Mucosa of descending colon (tissue), 3 donors: ENCODE data around the gene PRDM15. TPM values are rescaled to one million over a fixed set of nuclear protein-coding genes. Genes with fewer than 3 reads are reported as not detected.

ENCODE experiments used
- ATAC-seq: fragments of 200-7000 bp; cut with Tn5 transposase; one replicate; pipeline ENCODE4 v1.9.1; 2020; ENCODE audit warnings: mild to moderate bottlenecking, moderate library complexity
- DNase-seq, 3 donors: peaks; one replicate each; pipeline ENCODE4 v3.0.0-alpha.2; 2020
- H3K36me3 ChIP-seq: fragments of 200-600 bp; one replicate; pipeline ENCODE4 v1.8.0; 2021; ENCODE audit warnings: low read depth, mild to moderate bottlenecking
- H3K4me1 ChIP-seq: fragments of 200-600 bp; one replicate; pipeline ENCODE4 v1.8.0; 2021; ENCODE audit warnings: low read depth, mild to moderate bottlenecking
- H3K4me3 ChIP-seq: fragments of 200-600 bp; one replicate; pipeline ENCODE4 v1.8.0; 2021; ENCODE audit warnings: mild to moderate bottlenecking
- H3K9me3 ChIP-seq: fragments of 200-600 bp; one replicate; pipeline ENCODE4 v1.8.0; 2021; ENCODE audit warnings: mild to moderate bottlenecking
- CTCF ChIP-seq: fragments of 200-600 bp; IDR thresholded peaks from one replicate; pipeline ENCODE4 v1.8.0; 2022; ENCODE audit warnings: antibody characterized with exemption, mild to moderate bottlenecking
- intact Hi-C, 2 donors: fragments of 100-400 bp; cut with DNase I in 1 of 2; cut with micrococcal nuclease in 1 of 2; formaldehyde crosslinking; loops; one replicate each; pipeline versions ENCODE4 v1.11.0 to v1.11.1; 2022; cut with DNase I, micrococcal nuclease
- total RNA-seq, 3 donors: library from RNA; stranded (reverse); fragmentation: NEBNext Ultra II Directional in 2 of 3; extraction: Animal tissue kit (Norgen Biotek cat#: 25700) in 2 of 3; gene quantifications; one replicate each; pipeline versions ENCODE4 v1.2.1 to v1.2.4, GENCODE V29; 2021 to 2023
- donor health status: DM: no; HTN: no; CAD: no; lungs with moderate emphysema.
- donor health status: DM: no; HTN: no; CAD: no.
- donor health status: DM: no; HTN: yes; CAD: no.

Gene PRDM15
- total RNA-seq, 3 donors from 2014 or later, result 7.4 to 10.3 (median 8.3) TPM

DNA sequence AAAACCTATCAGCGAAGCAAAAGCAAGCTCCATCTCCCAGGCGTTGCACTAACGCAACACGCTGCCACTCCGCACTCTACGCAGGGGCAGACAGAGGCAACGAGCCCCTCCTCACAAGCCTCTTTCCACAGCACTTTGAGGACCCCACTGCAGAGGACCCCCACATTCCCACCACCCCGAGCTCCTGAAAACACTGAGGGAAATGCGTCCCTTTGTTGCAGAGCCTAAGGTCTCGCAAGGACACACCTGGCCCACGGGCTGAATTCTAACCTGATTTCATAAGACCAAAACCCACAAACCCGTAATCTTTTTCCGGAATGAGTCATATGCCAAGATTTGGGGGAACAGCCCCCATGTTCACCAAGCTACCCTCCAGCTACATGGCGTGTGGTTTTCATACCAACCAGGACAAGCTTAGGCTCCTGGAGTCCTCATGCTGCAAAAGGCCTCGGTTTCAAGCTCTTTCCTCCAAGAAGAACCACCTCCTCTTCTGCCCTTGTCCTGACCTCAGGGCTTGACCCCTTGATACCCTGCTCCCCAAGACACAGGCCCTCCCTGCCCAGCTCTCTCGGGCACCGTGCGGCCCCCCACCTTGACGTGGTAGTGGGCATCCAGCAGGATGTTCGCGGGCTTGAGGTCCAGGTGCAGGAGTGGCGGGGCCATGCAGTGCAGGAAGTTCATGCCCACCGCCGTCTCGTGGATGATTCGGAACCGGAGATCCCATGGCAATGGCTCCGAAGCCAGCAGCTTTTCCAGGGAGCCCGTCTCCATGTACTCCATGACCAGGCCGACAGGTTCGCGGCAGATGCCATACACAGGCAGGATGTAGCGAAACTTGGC, 123.0 kb downstream of the PRDM15 start:
- DNase-seq, result no peak
- Histone ChIP-seq H3K9me3 (no peaks in the 10 kb centered on the region), H3K4me3 (no peak overlapping the region), H3K36me3 (no peaks in the 10 kb centered on the region), H3K4me1 (no peaks in the 10 kb centered on the region)
- no peak for ATAC-seq
- TF ChIP-seq CTCF, result no peak
- intact Hi-C loops, result no loop called here

DNA sequence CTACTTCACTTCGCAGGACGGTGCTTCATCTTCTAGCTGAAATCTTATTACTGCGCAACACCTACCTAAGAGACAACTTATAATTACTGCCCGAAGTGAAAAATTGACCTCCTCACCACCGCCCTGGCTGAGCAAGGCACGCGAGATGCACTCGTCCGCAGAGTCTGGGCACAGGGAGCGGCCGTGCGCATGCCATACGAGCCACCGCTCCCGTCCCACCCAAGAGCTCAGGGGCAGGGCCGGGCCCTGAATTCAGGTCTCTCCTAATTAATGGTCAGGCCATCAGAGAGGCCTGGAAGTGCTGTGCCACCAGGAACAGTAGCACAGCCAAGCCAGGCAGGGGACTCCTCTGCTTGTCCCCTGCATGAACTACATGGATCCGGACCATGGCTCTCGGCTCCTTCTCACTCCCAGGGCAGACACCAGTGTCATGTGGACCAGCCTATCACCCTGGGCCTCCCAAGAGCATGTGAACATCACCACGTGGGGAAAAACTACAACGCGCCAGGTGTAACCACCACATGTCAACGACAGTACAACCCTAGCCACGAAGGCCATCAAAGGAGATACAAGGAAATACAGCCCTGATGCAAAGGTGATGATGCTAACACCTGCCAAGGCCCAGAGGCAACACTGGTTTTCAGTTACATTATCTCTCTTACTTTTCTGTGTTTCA, 123.7 kb downstream of the PRDM15 start:
- no peak for ATAC-seq
- intact Hi-C loops, result no loop called here
- H3K36me3 ChIP-seq, result no peaks in the 10 kb centered on the region
- H3K4me3 ChIP-seq, result no peak overlapping the region
- no peak for TF ChIP-seq CTCF
- H3K9me3 ChIP-seq, result no peaks in the 10 kb centered on the region
- no peak for DNase-seq
- no peaks in the 10 kb centered on the region for H3K4me1 ChIP-seq

- Histone ChIP-seq H3K9me3 (no peaks in the 10 kb centered on the region), H3K4me3 (no peak overlapping the region), H3K4me1 (no peaks in the 10 kb centered on the region), H3K36me3 (no peaks in the 10 kb centered on the region)
- DNase-seq, result no peak
- no peak for ATAC-seq
- no peak for TF ChIP-seq CTCF
- intact Hi-C loops, result no loop called here
Observed at GRCh38 chr21:41754479-41754891, 124.7 kb downstream of the PRDM15 start.

DNA sequence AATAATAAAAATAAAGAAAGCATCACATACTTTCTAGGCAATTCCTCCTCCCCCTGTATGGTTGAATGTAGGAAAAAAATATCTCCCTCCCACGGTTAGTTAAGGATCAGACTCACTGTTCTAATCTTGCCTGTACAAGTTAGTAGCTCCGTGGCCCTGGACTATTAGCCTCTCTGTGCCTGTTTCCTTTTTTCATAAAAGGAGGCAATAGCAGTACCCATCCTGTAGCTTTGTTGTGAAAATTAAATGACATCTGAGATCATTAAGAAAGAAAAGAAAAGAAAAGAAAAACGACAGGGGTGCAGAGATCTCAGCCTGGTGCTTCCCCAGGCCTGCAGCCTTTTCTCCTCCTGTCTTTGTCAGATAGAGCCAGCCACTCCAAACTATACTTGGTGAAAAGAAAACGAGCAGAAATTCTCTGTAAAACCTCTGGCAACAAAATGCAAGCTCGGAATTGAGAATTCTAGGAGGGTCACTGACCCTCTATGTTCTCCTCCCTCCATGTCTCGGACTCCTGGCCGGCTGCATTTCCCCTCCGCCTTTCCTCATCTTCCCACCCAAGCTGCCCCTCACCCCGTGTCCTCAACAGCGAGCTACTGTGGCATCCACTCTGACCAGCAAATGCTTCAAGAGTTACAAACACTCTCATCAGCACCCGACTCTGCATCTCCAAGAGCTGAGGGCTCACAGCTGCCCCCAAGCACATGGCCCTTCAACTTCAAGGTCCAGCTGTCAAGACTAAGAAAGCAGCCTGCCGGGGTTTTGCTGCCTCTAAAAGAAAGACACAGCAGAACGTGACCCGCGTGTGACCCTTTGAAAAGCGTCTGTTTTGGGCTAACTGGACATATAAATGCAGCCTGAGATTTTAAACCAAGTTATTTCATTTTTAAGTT, 125.9 kb downstream of the PRDM15 start:
- no peak for TF ChIP-seq CTCF
- H3K4me1 ChIP-seq, result no peaks in the 10 kb centered on the region

GRCh38 chr21:41752231-41752681, 126.9 kb downstream of the PRDM15 start:
- no peak for TF ChIP-seq CTCF
- Histone ChIP-seq H3K9me3 (no peaks in the 10 kb centered on the region), H3K36me3 (no peaks in the 10 kb centered on the region), H3K4me3 (no peak overlapping the region), H3K4me1 (no peaks in the 10 kb centered on the region)
- intact Hi-C loops, result no loop called here
- ATAC-seq, result peak; percentile 57
- DNase-seq, result peak in 1 of 3 donors; percentile 32

More for the DNA sequence above, 125.9 kb downstream of the PRDM15 start:
- Histone ChIP-seq H3K4me3 (no peak overlapping the region), H3K9me3 (no peaks in the 10 kb centered on the region), H3K36me3 (no peaks in the 10 kb centered on the region)
- intact Hi-C loops, result no loop called here
- no peak for ATAC-seq
- no peak for DNase-seq
